HG03064 (cell line): ENCODE results near the gene PEG3.

Experiments
- ATAC-seq: cut with Tn5 transposase; IDR thresholded peaks from one replicate; pipeline ENCODE4 v1.9.1; 2021; ENCODE audit warnings: low read depth; ENCODE audit not compliant: unreplicated experiment

The PEG3 gene

GRCh38 chr19:56839652-56840450 lies 675 bp downstream of the PEG3 start:
- ATAC-seq: no peak

- no peak for ATAC-seq
Measured at GRCh38 chr19:56838909-56839651, 1.4 kb downstream of the PEG3 start.

GRCh38 chr19:56838024-56838908 lies 2.3 kb downstream of the PEG3 start:
- ATAC-seq: no peak

- ATAC-seq: no peak
Measured at GRCh38 chr19:56837492-56838023, 3.0 kb downstream of the PEG3 start.

GRCh38 chr19:56837004-56837403 lies 3.5 kb downstream of the PEG3 start:
- no peak for ATAC-seq

- ATAC-seq: no peak
Measured at GRCh38 chr19:56836059-56836458, 4.5 kb downstream of the PEG3 start.

- ATAC-seq: no peak
Measured at GRCh38 chr19:56835401-56835800, 5.1 kb downstream of the PEG3 start.

GRCh38 chr19:56834564-56835375 lies 5.8 kb downstream of the PEG3 start:
- no peak for ATAC-seq

GRCh38 chr19:56832352-56832928 lies 8.1 kb downstream of the PEG3 start:
- ATAC-seq: no peak

GRCh38 chr19:56831255-56831654 lies 9.3 kb downstream of the PEG3 start:
- no peak for ATAC-seq

GRCh38 chr19:56829596-56829995 lies 10.9 kb downstream of the PEG3 start:
- no peak for ATAC-seq

GRCh38 chr19:56827708-56828107 lies 12.8 kb downstream of the PEG3 start:
- ATAC-seq: no peak

GRCh38 chr19:56823956-56824355 lies 16.6 kb downstream of the PEG3 start:
- no peak for ATAC-seq

GRCh38 chr19:56823417-56823816 lies 17.1 kb downstream of the PEG3 start:
- no peak for ATAC-seq

- ATAC-seq: no peak
Measured at GRCh38 chr19:56822755-56823154, 17.8 kb downstream of the PEG3 start.

GRCh38 chr19:56821675-56822074 lies 18.9 kb downstream of the PEG3 start:
- ATAC-seq: no peak

- no peak for ATAC-seq
Measured at GRCh38 chr19:56821209-56821608, 19.3 kb downstream of the PEG3 start.

GRCh38 chr19:56819166-56819565 lies 21.4 kb downstream of the PEG3 start:
- ATAC-seq: no peak

- no peak for ATAC-seq
Measured at GRCh38 chr19:56814656-56815055, 25.9 kb downstream of the PEG3 start.

GRCh38 chr19:56813531-56813930 lies 27.0 kb downstream of the PEG3 start:
- no peak for ATAC-seq
